CD4-positive, CD25-positive, alpha-beta regulatory T cell (primary cell): ENCODE measurements around the gene SEMA6B. TPM values are rescaled to one million over a fixed set of nuclear protein-coding genes. Genes with fewer than 3 reads are reported as not detected.

Source experiments
- ATAC-seq, 2 donors: fragments of 150-1000 bp; cut with Tn5 transposase; one replicate each; pipeline ENCODE4 v1.10.0; 2021; ENCODE audit warnings: low read depth in 2 of 2, moderate number of reproducible peaks in 2 of 2, moderate library complexity in 1 of 2
- DNase-seq, 3 donors: peaks; one replicate each; pipeline versions ENCODE4 v3.0.0 to v3.0.0-alpha.2; 2012 to 2022; ENCODE audit warnings: mixed read lengths in 1 of 3
- H3K27ac ChIP-seq: one replicate; pipeline ENCODE4 v1.7.0; 2013; ENCODE audit warnings: mild to moderate bottlenecking, low read length; ENCODE audit not compliant: insufficient read depth, poor library complexity, severe bottlenecking
- H3K27me3 ChIP-seq: one replicate; pipeline ENCODE4 v1.7.0; 2013; ENCODE audit warnings: low read length; ENCODE audit not compliant: control insufficient read depth, insufficient read depth
- H3K36me3 ChIP-seq: one replicate; pipeline ENCODE4 v1.7.0; 2013; ENCODE audit warnings: mild to moderate bottlenecking, low read length, moderate library complexity; ENCODE audit not compliant: control insufficient read depth, insufficient read depth
- H3K4me1 ChIP-seq: 2 replicates; pipeline ENCODE4 v1.7.0; 2013; ENCODE audit warnings: mild to moderate bottlenecking, low read length; ENCODE audit not compliant: insufficient read depth, control insufficient read depth, poor library complexity, severe bottlenecking
- H3K4me3 ChIP-seq: one replicate; pipeline ENCODE4 v1.7.0; 2013; ENCODE audit warnings: low read depth, mild to moderate bottlenecking, low read length, moderate library complexity
- H3K9me3 ChIP-seq, 2 experiments: 1 replicate in 1 of 2; 2 replicates in 1 of 2; pipeline ENCODE4 v1.7.0; 2013; ENCODE audit warnings: low read length in 2 of 2, mild to moderate bottlenecking in 1 of 2, moderate library complexity in 1 of 2; ENCODE audit not compliant: control insufficient read depth in 2 of 2
- H3K27ac Mint-ChIP-seq, 3 donors: one replicate each; pipeline ENCODE4 v1.8.0; 2020 to 2022; ENCODE audit warnings: mild to moderate bottlenecking in 3 of 3, mixed read lengths in 3 of 3, moderate library complexity in 2 of 3
- H3K27me3 Mint-ChIP-seq: one replicate; pipeline ENCODE4 v1.8.0; 2022; ENCODE audit warnings: mild to moderate bottlenecking, mixed read lengths
- H3K36me3 Mint-ChIP-seq: one replicate; pipeline ENCODE4 v1.8.0; 2020; ENCODE audit warnings: mixed read lengths
- H3K4me1 Mint-ChIP-seq, 4 donors: one replicate each; pipeline ENCODE4 v1.8.0; 2020 to 2022; ENCODE audit warnings: mixed read lengths in 4 of 4, mild to moderate bottlenecking in 1 of 4
- H3K4me3 Mint-ChIP-seq, 4 donors: one replicate each; pipeline ENCODE4 v1.8.0; 2020 to 2022; ENCODE audit warnings: mild to moderate bottlenecking in 4 of 4, mixed read lengths in 4 of 4, moderate library complexity in 3 of 4
- H3K9me3 Mint-ChIP-seq, 7 donors: one replicate each; pipeline ENCODE4 v1.8.0; 2020 to 2022; ENCODE audit warnings: mixed read lengths in 7 of 7, mild to moderate bottlenecking in 3 of 7, moderate library complexity in 2 of 7
- polyA plus RNA-seq, 4 donors: library from polyadenylated mRNA; unstranded; fragments of 300-500 nt; fragmentation: Illumina TruSeq; gene quantifications; one replicate each; pipeline ENCODE4 v1.2.3, GENCODE V29; 2021
- total RNA-seq: library from RNA; stranded (reverse); gene quantifications from one replicate; pipeline ENCODE4 v1.2.3, GENCODE V29; 2022

Gene SEMA6B
- total and polyA plus RNA-seq, 5 donors from 2014 or later, result not detected

- H3K4me3 Mint-ChIP-seq, result no peak overlapping the region
- no peaks in the 10 kb centered on the region for H3K4me1 Mint-ChIP-seq
- H3K36me3 ChIP-seq, result no peaks in the 10 kb centered on the region
- H3K4me3 ChIP-seq, result no peak overlapping the region
- peaks cover 5% of the 10 kb centered on the region for H3K27me3 Mint-ChIP-seq
- H3K27ac ChIP-seq, result no peak overlapping the region
- DNase-seq (no peak), ATAC-seq (no peak)
- no peak overlapping the region for H3K27ac Mint-ChIP-seq
- H3K9me3 ChIP-seq, result no peaks in the 10 kb centered on the region
- no peaks in the 10 kb centered on the region for H3K27me3 ChIP-seq
- peaks cover 0 to 2% (median 0%) of the 10 kb centered on the region in 7 donors for H3K9me3 Mint-ChIP-seq
- H3K36me3 Mint-ChIP-seq, result peaks cover 4% of the 10 kb centered on the region
- H3K4me1 ChIP-seq, result no peaks in the 10 kb centered on the region
Observed at GRCh38 chr19:4511300-4512054, 48.0 kb downstream of the SEMA6B start.

DNA sequence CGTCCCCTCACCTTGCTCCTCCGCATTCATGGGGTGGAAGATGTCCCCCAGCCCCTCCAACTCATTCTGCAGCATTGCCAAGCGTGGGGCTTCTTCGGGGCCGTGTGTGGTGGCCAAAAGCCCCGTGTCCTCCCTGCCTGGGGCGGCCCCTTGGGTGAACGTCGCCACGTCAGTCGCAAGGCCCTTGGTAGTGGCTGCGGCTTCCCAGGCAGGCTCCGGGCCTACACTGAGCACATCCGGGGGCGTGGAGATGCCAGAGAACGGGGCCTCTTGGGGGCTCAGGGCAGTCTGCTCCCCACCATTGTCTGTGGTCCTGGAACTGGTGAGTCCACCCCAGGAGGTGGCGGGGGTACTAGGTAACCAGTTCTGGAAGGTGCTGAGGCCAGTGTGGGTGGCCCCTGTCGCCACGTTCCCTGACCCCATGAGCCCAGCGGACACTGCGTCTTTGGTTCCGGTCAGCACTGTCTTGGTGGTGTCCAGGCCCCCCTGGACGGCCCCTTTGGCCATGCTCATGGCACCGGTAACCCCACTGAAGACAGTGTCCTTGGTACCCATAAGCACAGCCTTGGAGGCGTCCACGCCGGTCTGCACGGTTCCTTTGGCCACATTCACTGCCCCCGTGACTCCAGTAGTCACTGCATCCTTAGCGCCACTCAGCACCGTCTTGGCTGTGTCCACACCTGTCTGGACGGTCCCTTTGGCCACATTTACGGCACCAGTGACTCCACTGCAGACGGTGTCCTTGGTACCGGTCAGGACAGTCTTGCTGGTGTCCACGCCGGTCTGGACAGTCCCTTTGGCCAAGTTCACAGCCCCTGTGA lies 48.8 kb downstream of the SEMA6B start:
- H3K27ac Mint-ChIP-seq, result no peak overlapping the region
- Histone ChIP-seq H3K27ac (no peak overlapping the region), H3K9me3 (no peaks in the 10 kb centered on the region), H3K4me1 (no peaks in the 10 kb centered on the region), H3K27me3 (no peaks in the 10 kb centered on the region), H3K4me3 (no peak overlapping the region), H3K36me3 (no peaks in the 10 kb centered on the region)
- H3K4me1 Mint-ChIP-seq, result no peaks in the 10 kb centered on the region
- peaks cover 9% of the 10 kb centered on the region for H3K36me3 Mint-ChIP-seq
- peaks cover 0 to 2% (median 0%) of the 10 kb centered on the region in 7 donors for H3K9me3 Mint-ChIP-seq
- no peak overlapping the region for H3K4me3 Mint-ChIP-seq
- ATAC-seq, result peak in 1 of 2 donors; percentile 22
- H3K27me3 Mint-ChIP-seq, result peaks cover 4% of the 10 kb centered on the region
- DNase-seq, result no peak

- Histone ChIP-seq H3K9me3 (no peaks in the 10 kb centered on the region), H3K4me3 (no peak overlapping the region), H3K36me3 (no peaks in the 10 kb centered on the region), H3K4me1 (no peaks in the 10 kb centered on the region), H3K27ac (no peak overlapping the region), H3K27me3 (no peaks in the 10 kb centered on the region)
- DNase-seq (no peak), ATAC-seq (no peak)
- Mint-ChIP-seq H3K36me3 (peaks cover 9% of the 10 kb centered on the region), H3K4me3 (no peak overlapping the region), H3K27me3 (no peaks in the 10 kb centered on the region), H3K27ac (no peak overlapping the region), H3K4me1 (no peaks in the 10 kb centered on the region), H3K9me3 (peaks cover 0 to 2% (median 0%) of the 10 kb centered on the region in 7 donors)
Observed at GRCh38 chr19:4508698-4509097, 50.8 kb downstream of the SEMA6B start.

DNA sequence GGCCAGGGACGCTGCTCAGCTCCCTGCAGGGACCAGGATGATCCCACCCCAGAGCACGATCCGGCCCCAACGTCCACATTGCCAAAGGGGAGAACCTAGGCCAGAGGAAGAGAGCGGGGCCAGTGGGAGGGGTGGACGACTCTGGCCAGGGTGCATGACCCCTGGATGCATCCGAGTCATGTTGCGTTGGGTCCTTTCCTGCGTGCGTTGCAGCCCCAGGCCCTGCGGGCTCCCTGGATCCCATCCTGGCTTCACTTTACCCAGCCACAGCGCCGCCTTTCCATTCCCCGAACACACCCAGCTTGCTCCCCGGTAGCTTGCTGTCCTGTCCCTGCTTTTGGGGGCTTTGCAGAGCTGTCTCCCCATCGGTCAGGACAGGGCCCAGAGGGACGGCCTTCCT lies 51.7 kb downstream of the SEMA6B start:
- Histone ChIP-seq H3K36me3 (no peaks in the 10 kb centered on the region), H3K4me3 (no peak overlapping the region), H3K27me3 (no peaks in the 10 kb centered on the region), H3K9me3 (no peaks in the 10 kb centered on the region), H3K27ac (no peak overlapping the region), H3K4me1 (no peaks in the 10 kb centered on the region)
- Mint-ChIP-seq H3K27ac (no peak overlapping the region), H3K36me3 (peaks cover 9% of the 10 kb centered on the region), H3K4me3 (no peak overlapping the region), H3K4me1 (no peaks in the 10 kb centered on the region), H3K9me3 (peaks cover 0 to 2% (median 0%) of the 10 kb centered on the region in 7 donors), H3K27me3 (no peaks in the 10 kb centered on the region)
- DNase-seq (no peak), ATAC-seq (no peak)

DNA sequence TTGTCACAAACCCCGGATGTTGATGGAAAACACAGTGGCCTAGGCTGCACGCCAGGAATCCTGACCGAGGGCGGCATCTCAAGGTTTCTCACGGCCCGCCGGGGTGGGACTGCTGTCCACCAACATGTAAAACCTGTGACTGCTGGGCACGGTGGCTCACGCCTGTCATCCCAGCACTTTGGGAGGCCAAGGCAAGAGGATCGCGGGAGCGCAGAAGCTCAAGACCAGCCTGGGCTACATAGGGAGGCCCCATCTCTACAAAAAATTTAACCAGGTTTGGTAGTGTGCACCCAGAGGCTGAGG lies 52.4 kb downstream of the SEMA6B start:
- Mint-ChIP-seq H3K9me3 (peaks cover 0 to 2% (median 0%) of the 10 kb centered on the region in 7 donors), H3K36me3 (peaks cover 9% of the 10 kb centered on the region), H3K27me3 (no peaks in the 10 kb centered on the region), H3K4me3 (no peak overlapping the region), H3K4me1 (no peaks in the 10 kb centered on the region), H3K27ac (no peak overlapping the region)
- no peak for ATAC-seq
- peaks cover 5% of the 10 kb centered on the region for H3K36me3 ChIP-seq
- no peaks in the 10 kb centered on the region for H3K9me3 ChIP-seq
- no peak overlapping the region for H3K27ac ChIP-seq
- no peaks in the 10 kb centered on the region for H3K4me1 ChIP-seq
- DNase-seq, result no peak
- no peaks in the 10 kb centered on the region for H3K27me3 ChIP-seq
- no peak overlapping the region for H3K4me3 ChIP-seq

DNA sequence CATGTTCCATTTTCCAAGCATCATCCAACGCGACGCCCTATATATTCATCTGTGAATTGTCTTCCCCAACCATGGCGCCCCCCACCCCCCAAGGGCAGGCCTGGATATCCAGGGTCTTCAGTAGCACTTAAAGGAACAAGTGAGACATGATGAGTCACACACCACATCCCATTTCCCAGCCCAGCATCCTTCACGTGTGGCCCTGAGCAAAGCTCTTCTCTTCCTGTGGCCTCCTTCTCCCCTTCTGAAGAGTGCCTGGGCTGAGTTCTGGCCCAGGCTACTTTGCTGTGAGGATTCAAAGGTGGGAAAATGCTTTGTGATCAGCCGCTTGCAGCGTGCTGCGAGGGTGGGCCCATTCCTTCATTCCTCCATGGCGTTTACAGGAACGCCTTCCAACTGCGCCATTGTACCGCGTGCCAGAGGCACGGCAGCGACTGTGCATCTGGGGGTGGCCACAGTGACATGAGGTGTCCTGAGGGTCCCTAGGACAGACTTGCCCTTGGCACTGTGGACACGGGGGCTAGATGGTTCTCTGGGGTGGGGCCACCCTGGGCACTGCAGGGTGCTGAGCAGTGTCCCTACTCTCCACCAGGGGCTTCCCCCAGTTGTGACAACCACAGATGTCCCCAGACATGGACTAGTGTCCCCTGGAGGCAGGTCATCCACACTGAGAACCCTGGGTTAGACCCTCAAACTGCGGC lies 52.9 kb downstream of the SEMA6B start:
- peaks cover 5% of the 10 kb centered on the region for H3K36me3 ChIP-seq
- peaks cover 9% of the 10 kb centered on the region for H3K36me3 Mint-ChIP-seq
- H3K27ac Mint-ChIP-seq, result peak overlapping the region in 1 of 3 donors; percentile 18
- no peaks in the 10 kb centered on the region for H3K27me3 ChIP-seq
- DNase-seq (no peak), ATAC-seq (no peak)
- H3K4me3 Mint-ChIP-seq, result no peak overlapping the region
- no peaks in the 10 kb centered on the region for H3K9me3 ChIP-seq
- H3K4me1 Mint-ChIP-seq, result no peaks in the 10 kb centered on the region
- H3K27ac ChIP-seq, result no peak overlapping the region
- H3K4me1 ChIP-seq, result no peaks in the 10 kb centered on the region
- H3K9me3 Mint-ChIP-seq, result peaks cover 0 to 2% (median 0%) of the 10 kb centered on the region in 7 donors
- H3K27me3 Mint-ChIP-seq, result no peaks in the 10 kb centered on the region
- H3K4me3 ChIP-seq, result no peak overlapping the region

DNA sequence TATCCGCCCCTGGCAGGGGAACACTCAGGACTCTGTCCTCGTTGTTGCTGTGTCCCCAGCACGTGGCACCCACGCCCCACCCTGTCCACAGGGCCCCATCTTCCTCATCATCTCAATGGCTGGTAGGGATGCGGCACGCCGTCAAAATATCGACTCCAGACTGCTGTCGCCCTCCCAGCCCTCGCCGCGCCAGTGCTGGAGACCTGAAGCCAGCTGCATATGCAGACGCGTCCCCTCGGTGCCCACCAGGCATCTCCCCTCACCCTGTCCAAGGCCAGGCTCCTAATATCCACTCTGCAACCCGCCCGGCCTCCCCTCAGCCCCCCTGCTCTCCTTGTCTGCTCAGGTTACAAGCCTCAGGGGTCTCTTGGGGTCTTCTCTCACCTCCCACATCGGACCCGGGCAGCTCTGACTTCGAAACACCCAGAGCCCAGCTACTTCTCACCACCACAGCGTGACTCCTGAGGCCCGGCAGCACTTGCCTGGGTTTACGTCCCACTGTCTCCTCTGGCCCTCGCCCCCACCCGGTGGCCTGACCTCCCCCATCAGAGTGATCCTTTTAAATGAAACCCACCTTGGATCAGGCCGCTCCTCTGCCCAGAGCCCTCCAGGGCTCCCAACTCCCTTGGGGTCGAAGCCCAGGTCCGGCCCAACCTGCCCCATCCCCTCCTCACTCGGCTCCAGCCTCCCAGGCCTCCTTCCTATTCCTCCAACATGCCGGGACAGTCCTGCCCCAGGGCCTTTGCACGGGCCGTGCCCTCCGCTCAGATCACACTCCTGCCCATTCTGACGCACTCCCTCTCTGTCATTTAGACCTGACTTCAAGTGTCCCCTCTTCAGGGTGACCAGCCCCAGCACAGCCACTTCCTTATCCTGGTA lies 53.7 kb downstream of the SEMA6B start:
- Histone ChIP-seq H3K4me3 (no peak overlapping the region), H3K36me3 (peaks cover 5% of the 10 kb centered on the region), H3K9me3 (no peaks in the 10 kb centered on the region), H3K27ac (no peak overlapping the region), H3K4me1 (no peaks in the 10 kb centered on the region), H3K27me3 (no peaks in the 10 kb centered on the region)
- H3K4me1 Mint-ChIP-seq, result no peaks in the 10 kb centered on the region
- H3K27me3 Mint-ChIP-seq, result no peaks in the 10 kb centered on the region
- no peak overlapping the region for H3K4me3 Mint-ChIP-seq
- peaks cover 0 to 2% (median 0%) of the 10 kb centered on the region in 7 donors for H3K9me3 Mint-ChIP-seq
- no peak overlapping the region for H3K27ac Mint-ChIP-seq
- ATAC-seq, result no peak
- no peak for DNase-seq
- H3K36me3 Mint-ChIP-seq, result peaks cover 11% of the 10 kb centered on the region
